SK-N-MC (cell line): ENCODE results near the gene COMTD1.

Experiments used
- EZH2 ChIP-seq: fragments of 200-600 bp; sonication (generic); IDR thresholded peaks from one replicate; pipeline ENCODE4 v1.6.1; 2017; ENCODE audit warnings: antibody characterized with exemption
- FOXP2 ChIP-seq: optimal IDR thresholded peaks from 2 replicates; pipeline ENCODE3; 2011; ENCODE audit warnings: mild to moderate bottlenecking, moderate library complexity; ENCODE audit not compliant: insufficient read depth; ENCODE audit errors: extremely low read length, control extremely low read depth
- POLR2AphosphoS5 ChIP-seq: IDR thresholded peaks from 2 replicates; pipeline ENCODE4 v1.6.1; 2012; ENCODE audit warnings: mild to moderate bottlenecking, low read depth, low read length, borderline replicate concordance

GRCh38 chr10:75250934-75251333 is 15.2 kb upstream of the COMTD1 start:
- TF ChIP-seq EZH2 (no peak), POLR2AphosphoS5 (no peak), FOXP2 (no peak)
